Body of pancreas (tissue), 4 donors: ENCODE measurements around the gene MTA3.

Source experiments
- CTCF ChIP-seq, 7 experiments: fragments of 450-650 bp in 4 of 7; fragments of 200-600 bp in 3 of 7; sonication (generic) in 3 of 7; IDR thresholded peaks; one replicate each; pipeline ENCODE4 v1.5.1; 2016 to 2019; ENCODE audit warnings: antibody characterized with exemption in 7 of 7
- POLR2A ChIP-seq, 3 donors: fragments of 450-650 bp; IDR thresholded peaks; one replicate each; pipeline ENCODE4 v1.6.1; 2016; ENCODE audit warnings: antibody characterized with exemption in 3 of 3, mild to moderate bottlenecking in 2 of 3

GRCh38 chr2:42602218-42602875, 33.9 kb downstream of the MTA3 start:
- TF ChIP-seq CTCF (IDR thresholded peaks at IDR 0.05) (no peak), POLR2A (IDR thresholded peaks at IDR 0.05) (no peak)
